ENCODE measurements around the gene BRINP3.

DNA sequence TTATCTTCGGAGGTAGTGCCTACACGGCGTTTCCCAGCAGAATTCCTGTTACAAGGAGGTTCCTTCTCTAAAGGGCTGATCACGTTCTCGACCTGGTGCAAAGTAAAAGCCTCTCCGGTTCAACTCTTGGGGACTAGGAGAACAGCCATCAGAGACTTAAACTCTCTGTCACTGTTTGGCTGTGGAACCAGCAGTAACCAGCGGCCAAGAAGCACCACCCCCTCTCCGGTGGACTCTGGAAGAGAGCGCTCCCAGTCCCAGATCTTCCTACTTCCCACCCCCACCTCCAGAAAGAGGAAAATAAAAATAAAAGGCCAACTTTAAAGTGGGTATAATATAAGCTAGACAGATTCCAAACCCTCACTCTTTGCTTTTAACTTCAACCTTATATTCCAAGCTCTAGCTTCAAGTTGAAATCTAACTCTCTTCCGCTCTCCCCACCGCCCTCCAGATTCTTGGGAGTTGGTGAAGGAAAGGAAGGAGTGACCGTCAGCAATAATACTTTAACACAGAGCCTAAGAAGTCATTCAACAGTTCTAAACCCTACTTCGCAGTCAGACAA, 2.9 kb downstream of the BRINP3 start:
- TF ChIP-seq, protein P1, sequence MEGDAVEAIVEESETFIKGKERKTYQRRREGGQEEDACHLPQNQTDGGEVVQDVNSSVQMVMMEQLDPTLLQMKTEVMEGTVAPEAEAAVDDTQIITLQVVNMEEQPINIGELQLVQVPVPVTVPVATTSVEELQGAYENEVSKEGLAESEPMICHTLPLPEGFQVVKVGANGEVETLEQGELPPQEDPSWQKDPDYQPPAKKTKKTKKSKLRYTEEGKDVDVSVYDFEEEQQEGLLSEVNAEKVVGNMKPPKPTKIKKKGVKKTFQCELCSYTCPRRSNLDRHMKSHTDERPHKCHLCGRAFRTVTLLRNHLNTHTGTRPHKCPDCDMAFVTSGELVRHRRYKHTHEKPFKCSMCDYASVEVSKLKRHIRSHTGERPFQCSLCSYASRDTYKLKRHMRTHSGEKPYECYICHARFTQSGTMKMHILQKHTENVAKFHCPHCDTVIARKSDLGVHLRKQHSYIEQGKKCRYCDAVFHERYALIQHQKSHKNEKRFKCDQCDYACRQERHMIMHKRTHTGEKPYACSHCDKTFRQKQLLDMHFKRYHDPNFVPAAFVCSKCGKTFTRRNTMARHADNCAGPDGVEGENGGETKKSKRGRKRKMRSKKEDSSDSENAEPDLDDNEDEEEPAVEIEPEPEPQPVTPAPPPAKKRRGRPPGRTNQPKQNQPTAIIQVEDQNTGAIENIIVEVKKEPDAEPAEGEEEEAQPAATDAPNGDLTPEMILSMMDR (conservative IDR thresholded peaks at IDR 0.05; ENCODE audit: low read depth in 2 of 2), result no peak
- TF ChIP-seq EZH2 (IDR thresholded peaks at IDR 0.05; ENCODE audit: low read depth, unreplicated experiment), result no peak
- TF ChIP-seq EZH2phosphoT487 (IDR thresholded peaks at IDR 0.05; ENCODE audit: unreplicated experiment), result no peak
- no peak for TF ChIP-seq POLR2AphosphoS5 (IDR thresholded peaks at IDR 0.05; ENCODE audit: low read depth)
